Activated T-helper 1 cell treated with anti-CD3 and anti-CD28 coated beads, Interleukin-2, amount 50 U/mL, for 16 hours (primary cell): ENCODE measurements around the gene TRIM41.
"Not testable (repeated sequence)": the region's sequence is repeated elsewhere in the genome, so short reads cannot be mapped to it uniquely, and the experiment has no call there.

ENCODE experiments used
- DNase-seq, 2 donors: peaks; one replicate each; pipeline ENCODE4 v3.0.0-alpha.2; 2020; ENCODE audit warnings: low read depth in 1 of 2, low spot score in 1 of 2

TRIM41 gene

DNA sequence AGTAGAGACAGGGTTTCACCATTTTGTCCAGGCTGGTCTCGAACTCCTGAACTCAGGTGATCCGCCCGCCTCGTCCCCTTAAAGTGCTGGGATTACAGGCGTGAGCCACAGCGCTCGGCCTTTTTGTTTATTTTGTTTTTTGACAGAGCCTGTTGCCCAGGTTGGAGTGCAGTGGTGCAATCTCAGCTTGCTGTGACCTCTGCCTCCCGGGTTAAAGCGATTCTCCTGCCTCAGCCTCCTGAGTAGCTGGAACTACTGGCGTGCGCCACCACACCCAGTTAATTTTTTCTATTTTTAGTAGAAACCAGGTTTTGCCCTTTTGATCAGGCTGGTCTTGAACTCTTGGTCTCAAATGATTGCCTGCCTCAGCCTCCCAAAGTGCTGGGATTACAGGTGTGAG, 12.9 kb upstream of the TRIM41 start:
- DNase-seq = not testable (repeated sequence)

DNA sequence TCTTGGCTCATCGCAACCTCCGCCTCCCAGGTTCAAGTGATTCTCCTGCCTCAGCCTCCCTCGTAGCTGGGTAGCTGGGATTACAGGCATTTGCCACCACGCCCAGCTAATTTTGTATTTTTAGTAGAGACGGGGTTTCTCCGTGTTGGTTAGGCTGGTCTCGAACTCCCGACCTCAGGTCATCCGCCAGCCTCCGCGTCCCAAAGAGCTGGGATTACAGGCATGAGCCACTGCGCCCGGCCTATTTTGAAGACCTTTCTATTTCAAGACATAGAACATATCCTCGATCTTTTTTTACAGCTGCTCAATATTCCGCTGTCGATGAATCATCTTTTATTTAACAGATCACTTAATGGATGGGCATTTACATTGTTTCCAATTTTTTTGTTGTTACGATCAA, 12.4 kb upstream of the TRIM41 start:
- not testable (repeated sequence) for DNase-seq

DNA sequence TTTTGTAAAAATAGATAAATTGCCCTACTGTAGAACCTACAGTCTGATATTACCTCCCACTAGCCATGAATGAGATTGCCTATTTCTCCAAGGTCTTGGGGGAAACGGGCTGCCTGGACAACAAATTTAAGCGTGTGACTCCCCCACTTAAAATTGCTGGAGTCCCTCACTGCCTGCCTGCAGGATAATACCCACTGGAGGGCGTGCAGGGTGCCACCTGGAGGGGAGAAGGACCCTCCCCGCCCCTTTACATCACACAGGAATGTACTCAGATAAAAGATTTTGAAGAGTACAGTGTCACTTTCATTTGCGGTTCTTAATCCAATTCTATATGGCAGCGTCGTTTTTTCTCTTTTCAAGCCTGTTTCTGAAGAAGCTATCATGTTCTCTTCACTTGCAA, 11.9 kb upstream of the TRIM41 start:
- DNase-seq = no peak

DNA sequence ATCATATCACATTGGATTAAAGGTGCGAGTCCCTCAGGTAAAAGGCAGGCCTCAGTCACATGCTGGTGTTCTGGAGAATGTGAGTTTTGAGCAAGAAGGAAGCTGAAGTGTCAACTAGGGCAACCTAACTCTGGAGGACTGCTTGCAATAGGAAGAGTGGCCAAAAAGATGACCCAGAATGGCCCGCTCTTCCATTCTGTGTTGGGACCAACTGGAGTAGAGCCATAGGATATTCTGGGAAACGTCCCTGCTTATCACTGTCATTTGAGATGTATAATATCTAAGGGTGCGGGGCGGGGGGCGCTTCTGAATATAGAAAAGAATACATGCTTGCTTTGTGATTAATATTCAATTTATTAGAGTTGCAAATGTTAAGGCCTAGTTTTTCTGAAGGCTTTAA, 11.0 kb upstream of the TRIM41 start:
- no peak for DNase-seq

DNA sequence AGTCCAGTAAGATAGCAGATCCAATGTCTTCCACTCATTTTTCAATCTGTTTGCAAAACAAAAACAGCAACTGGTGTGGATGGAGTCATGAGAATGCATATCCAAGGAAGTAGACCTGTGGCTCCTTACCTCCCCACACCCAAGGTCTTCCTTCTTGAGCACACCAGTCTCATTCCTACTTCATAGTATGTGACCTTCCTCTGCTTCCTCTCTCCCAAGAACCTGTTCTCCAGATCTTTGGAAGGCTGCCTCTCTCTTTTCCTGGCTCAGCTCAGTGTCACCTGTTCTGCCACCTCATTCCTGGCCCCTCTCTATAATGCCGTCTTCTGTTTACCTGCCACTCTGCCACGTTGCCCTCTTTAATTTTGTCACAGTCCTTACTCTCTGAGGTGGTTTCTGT, 10.1 kb upstream of the TRIM41 start:
- no peak for DNase-seq

DNA sequence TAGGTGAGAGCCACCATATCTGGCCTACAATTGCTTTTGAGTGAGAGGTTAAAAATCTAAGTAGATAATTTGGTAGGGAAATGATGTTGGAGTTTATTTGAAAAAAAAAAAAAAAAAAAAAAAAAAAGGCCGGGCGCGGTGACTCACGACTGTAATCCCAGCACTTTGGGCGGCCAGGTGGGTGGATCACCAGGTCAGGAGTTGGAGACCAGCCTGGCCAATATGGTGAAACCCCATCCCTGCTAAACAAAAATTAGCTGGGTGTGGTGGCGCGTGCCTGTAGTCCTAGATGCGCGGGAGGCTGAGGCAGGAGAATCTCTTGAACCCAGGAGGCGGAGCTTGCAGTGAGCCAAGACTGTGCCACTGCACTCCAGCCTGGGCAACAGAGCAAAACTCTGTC, 8.8 kb upstream of the TRIM41 start:
- not testable (repeated sequence) for DNase-seq

DNA sequence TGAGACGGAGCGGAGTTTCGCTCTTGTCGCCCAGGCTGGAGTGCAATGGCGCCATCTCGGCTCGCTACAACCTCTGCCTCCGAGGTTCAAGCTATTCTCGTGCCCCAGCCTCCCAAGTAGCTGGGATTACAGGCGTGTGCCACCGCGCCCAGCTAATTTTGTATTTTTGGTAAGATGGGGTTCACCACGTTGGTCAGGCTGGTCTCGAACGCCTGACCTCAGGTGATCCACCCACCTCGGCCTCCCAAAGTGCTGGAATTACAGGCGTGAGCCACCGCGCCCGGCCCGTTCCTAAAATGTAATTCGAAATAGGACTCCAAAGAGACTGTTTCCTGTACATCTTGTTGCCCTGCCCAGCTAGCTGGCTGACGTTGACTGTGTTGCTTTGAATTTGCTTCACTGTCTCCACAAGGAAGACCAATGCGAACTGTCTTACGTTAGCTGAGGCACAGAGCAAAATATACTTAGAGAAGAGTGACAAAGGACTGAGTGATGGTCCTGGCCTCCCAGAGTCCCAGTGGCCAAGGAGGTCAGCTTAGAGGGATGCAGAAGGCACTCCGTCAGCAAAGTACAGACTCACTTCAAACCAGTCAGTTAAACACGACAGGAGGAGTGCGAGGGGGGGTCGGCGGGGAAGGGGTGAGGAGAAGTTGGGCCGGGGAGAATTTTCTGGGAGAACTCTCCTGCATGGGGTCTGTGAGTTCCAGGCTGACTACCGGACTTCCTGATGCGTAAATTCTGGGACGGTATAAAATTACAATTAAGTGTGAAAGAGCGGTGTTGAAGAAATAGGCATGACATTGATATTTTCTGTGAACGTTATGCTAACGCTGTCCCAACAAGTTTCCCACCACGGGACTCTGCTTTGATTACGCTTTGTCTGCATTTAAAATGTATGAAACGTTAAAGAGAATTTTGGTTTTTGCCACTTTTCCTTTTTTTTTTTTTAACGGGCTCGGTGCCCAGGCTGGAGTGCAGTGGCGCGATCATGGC, 6.8 kb upstream of the TRIM41 start:
- no peak for DNase-seq

DNA sequence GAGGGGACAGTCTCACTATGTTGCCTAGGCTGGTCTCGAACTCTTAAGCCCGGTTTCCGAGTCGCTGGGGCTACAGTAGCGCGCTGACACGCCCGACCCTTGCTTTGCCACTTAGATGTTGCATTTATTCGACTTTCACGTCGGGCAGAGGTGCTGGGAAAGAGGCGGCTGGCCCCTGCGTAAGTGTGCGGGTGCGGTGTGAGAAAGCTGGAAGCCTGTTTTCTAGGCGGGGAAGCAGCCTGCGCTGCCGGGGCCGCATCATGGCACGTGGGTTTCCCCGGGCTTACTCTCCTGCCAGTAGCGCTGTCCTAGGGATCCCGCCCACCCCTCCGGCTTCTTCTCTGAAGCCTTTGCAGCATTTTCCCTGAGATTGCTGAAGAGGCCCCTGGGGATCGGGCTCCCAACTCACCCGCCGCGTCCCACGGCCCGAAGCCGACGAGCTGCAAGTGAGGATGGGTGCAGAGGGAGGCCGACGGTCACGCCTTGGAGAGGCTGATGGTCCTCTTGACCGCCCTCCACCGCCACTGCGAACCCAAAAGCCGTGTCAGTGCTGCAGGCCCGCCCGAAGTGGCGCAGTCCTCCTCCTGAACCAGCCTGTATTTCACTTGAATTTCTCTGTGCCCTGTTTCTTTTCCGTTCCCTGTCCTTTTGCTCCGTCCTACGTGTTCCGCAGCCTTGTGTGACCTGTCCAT, 5.8 kb upstream of the TRIM41 start:
- DNase-seq = peak; percentile 29 to 37

DNA sequence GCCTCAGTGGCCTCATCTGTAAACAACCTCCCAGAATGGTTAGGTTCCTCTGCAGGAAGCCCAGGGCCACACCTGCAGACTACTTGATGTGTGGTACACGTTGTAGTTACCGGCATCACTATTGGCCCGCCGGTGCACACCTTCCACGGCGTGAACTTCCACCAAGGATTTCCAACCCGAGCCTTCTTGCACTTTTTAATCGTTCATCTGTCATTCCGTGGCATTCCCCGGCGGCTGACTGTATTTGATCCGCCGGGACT, 5.3 kb upstream of the TRIM41 start:
- DNase-seq = no peak

DNA sequence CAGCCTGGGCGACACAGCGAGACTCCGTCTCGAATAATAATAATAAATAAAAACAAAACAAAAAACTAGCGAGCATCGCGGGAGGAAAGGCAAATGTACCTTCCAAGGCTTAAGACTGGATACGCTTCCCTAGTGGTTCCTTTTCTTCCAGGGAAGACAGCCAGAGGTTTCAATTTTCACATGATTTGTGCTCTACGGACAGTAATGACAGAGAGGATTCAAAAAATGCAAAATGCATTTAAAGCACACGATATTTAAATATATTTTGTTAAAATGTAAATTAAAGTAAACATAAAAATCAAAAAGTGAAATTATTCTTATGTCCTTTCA, 4.3 kb upstream of the TRIM41 start:
- no peak for DNase-seq

DNA sequence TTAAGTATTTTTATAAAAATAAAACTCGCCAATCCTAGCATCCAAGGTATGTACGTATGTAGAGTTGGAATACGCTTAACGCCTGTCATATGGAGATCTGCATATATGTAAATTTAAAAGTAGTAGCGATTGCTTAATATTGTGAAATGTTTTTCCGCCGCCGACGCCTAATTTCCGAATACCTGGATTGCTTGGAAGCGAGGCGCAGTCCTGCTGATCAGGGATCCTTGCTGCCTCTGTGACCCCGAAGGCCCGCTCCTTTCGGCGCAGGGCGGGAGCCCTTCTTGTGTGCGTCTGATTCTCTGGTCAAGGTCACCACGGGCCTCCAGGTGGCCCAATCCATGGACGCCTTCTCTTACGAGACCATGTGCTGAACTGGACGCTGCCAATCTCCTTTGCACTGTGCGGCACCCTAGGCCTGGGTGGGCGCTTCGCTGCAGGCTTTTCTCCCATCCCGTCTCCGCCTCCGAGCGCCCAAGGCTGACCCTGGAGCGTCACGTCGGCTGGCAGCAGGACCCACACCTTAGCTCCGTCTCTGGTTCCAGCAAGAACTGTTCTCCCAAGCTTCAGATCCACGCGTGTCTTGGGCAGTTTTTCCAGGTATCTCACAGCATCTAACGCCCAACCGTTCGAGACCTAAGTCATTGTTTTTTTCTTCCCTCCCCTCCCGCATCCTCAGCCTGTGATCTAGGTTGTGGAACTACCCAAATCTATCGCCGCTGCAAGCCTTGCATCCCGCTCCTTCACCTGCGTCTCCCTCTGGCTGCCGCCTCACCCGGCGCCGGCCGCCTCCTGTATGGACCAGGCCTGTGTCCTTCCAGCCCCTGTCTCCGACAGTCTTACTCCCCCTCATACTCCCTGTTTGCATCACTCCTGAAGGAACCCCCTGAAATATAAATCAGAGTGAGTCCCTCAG, 3.6 kb upstream of the TRIM41 start:
- no peak for DNase-seq

DNA sequence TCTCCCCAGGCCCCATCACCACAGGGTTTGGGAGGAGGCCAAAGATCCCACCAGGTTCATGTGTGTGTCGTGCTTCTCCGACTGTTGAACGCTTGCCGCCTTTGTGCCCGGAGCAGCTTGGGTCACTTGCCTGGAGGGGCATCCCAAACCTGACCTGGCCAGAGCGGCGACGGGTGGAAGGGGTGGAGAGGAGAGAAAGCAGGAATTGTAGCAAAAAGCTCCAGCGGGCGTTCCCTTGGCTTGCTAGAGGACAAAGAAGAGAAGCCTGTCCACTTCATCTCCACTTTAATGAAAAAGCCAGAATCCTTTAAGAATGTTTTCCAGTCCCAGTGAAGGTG, 2.9 kb upstream of the TRIM41 start:
- no peak for DNase-seq

DNA sequence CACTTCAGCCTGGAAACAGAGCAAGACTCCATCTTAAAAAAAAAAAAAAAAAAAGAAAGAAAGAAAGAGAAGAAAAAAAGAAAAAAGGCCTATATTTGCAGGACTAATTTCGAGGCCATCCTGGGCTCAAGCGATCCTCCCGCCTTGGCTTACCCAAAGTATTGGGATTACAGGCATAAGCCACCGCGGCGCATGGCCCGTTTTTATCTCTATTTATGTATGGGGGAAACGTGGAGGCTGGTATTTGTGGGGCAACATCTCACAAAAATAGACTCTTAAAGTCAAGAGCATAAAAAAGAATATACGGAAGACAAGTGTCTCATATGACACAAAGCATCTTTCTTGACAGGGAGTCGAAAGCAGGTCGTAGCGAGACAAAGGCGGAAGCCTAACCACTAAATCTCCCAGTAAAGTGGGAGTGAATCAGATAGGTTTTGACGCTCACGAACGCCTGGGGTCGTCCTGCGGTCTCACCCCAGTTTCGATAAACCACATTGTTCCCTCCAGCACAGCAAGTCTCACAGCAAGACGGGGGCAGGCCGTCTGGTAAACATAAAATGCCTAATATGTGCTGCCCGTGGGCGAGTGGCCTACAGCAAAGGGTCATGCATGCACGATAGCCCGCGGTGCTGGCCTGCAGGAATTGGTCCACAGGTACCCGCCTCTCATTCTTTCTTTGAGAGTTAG, 1.8 kb upstream of the TRIM41 start:
- no peak for DNase-seq

DNA sequence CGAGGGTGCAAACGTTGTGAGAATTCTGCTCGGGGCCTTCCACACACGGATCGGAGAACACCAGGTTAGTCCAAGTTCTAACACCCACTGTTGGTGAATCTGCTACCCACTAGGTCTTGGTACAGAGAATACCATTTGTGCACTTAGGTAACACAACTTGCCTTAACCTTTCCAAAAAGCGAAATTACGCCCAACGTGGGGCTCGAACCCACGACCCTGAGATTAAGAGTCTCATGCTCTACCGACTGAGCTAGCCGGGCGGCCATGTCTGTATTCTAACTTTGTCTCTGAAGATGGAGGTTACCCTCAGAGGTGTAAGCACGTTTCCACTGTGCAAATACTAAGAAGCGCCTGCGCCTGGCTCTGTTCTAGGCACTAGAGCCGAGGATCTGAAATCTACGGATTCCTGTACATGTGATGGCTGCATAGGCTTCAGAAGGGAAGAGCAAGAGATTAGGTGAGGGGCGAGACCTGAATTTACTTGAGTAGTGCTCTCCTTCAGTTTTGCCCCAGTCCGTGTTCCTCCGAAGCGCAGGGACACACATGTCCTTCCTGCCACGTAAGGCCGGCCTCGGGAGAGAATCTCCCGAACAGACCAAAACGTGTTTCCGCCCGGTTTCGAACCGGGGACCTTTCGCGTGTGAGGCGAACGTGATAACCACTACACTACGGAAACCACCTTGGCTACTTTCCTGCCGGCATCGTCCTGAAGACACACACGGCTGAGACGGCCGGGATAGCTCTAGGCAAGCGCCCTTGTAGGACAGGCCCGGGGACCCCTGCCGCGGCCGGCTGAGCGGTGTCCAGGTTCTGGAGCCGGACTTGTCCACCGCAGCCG, 1.1 kb upstream of the TRIM41 start:
- peak; percentile 93 to 98 for DNase-seq

DNA sequence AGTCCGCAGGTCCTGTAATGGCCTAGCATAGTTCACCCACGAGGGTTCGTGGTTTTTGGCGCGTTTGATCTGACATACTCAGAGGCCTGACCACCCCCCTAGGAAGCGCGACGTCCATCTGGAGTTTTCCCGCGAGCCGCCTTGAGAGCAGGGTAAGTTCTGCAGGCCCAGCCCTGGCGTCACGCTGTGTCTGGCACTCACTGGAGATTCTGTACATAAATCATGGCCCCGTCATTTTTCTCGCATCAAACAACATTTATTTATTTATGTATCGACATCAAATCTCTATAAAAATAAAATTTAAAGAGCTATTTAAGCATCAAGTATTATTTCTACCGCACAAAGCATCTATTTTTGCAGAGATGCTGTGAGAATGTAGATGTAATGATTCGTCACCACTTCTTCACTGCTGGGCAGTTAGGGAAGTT, 437 bp upstream of the TRIM41 start:
- DNase-seq = no peak

DNA sequence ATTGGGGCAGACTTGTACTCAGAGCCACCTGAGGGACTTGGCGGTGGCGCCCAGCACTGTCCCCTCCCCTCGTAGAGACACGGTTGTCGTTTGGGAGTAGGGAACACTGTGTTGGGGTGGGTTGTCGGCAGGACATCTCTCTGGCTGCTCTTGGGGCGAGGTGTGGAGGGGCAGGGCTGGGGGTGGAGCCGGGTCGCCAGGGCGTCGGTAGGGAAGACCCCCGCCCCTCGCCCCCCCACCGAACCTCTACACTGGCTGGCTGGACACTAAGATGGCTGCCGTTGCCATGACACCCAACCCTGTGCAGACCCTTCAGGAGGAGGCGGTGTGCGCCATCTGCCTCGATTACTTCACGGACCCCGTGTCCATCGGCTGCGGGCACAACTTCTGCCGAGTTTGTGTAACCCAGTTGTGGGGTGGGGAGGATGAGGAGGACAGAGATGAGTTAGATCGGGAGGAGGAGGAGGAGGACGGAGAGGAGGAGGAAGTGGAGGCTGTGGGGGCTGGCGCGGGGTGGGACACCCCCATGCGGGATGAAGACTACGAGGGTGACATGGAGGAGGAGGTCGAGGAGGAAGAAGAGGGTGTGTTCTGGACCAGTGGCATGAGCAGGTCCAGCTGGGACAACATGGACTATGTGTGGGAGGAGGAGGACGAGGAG, 778 bp downstream of the TRIM41 start:
- no peak for DNase-seq

DNA sequence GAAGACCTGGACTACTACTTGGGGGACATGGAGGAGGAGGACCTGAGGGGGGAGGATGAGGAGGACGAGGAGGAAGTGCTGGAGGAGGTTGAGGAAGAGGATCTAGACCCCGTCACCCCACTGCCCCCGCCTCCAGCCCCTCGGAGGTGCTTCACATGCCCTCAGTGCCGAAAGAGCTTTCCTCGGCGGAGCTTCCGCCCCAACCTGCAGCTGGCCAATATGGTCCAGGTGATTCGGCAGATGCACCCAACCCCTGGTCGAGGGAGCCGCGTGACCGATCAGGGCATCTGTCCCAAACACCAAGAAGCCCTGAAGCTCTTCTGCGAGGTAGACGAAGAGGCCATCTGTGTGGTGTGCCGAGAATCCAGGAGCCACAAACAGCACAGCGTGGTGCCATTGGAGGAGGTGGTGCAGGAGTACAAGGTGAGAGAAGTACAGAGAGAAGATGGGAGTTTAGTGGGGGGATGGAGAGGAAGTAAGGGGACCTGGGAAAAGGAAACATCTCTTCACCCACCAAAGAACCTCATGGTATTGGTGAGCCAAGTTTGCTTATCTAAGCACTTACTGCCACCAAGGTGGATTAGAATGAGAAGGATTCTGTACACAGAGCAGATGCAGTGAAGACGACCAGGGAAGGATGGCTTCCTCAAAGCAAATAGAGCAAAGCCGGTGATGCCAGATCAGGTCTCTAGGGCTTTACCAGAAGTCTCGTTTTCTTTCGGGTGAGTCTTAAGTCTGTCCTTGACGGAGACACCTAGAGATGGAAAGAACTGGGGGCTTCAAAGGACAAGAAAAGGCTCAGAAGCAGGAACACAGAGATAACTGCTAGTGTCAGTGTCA, 1.5 kb downstream of the TRIM41 start:
- no peak for DNase-seq

DNA sequence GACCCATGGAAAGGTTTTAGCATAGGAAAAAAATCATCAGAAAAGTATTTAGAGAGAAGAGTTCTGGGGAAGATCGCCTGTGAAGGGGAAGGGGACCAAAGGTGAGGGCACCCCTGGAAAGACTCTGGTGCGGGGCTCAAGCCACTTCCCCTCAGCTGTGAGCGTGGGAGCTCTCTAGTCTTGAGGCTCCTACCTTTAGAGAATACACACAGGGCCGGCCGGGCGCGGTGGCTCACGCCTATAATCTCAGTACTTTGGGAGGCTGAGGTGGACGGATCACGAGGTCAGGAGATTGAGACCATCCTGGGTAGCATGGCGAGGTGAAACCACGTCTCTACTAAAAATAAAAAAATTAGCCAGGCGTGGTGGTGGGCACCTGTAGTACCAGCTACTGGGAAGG, 6.9 kb downstream of the TRIM41 start:
- DNase-seq = no peak

DNA sequence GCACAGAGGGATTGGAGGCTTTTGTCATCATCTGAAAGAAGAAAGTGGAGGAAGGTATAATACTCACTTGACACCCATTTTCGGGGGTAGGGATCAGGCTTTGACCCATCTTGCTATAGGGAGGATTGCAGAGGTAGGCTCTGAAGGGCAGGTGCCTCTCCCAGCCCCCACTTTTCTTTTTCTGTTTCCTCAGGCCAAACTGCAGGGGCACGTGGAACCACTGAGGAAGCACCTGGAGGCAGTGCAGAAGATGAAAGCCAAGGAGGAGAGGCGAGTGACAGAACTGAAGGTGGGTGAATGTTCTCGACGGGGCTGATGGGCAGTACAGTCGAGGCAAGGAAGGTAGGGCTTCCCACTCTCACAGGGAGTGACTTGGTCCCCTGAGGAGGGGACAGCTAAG, 7.5 kb downstream of the TRIM41 start:
- no peak for DNase-seq
